ENCODE results near the gene OR2Z1.

The OR2Z1 gene

GRCh38 chr19:8721334-8721733 is at the start of gene OR2Z1:
OR2Z1 (plus strand) TSS chr19:8721634; CDS start chr19:8731029, 9,395 bp downstream.
- H3K27ac ChIP-seq: no peak within 1 kb of the TSS
- no peak for TF ChIP-seq ZFX (IDR thresholded peaks at IDR 0.05)
- no peak for TF ChIP-seq CTCF (conservative IDR thresholded peaks at IDR 0.05)

GRCh38 chr19:8673276-8673891 is 48.0 kb upstream of the OR2Z1 start:
- no peak overlapping the region for H3K27ac ChIP-seq
- no peak for TF ChIP-seq ZFX (IDR thresholded peaks at IDR 0.05)
- TF ChIP-seq CTCF (conservative IDR thresholded peaks at IDR 0.05): no peak

GRCh38 chr19:8675066-8675465 is 46.4 kb upstream of the OR2Z1 start:
- TF ChIP-seq ZFX (IDR thresholded peaks at IDR 0.05): no peak
- TF ChIP-seq CTCF (conservative IDR thresholded peaks at IDR 0.05): no peak
- H3K27ac ChIP-seq: no peak overlapping the region

- TF ChIP-seq ZFX (IDR thresholded peaks at IDR 0.05) (no peak), CTCF (conservative IDR thresholded peaks at IDR 0.05) (no peak)
- H3K27ac ChIP-seq: no peak overlapping the region
These were observed 43.1 kb upstream of the OR2Z1 start for GRCh38 chr19:8678244-8678807.

GRCh38 chr19:8680676-8681344 is 40.6 kb upstream of the OR2Z1 start:
- no peak for TF ChIP-seq ZFX (IDR thresholded peaks at IDR 0.05)
- TF ChIP-seq CTCF (conservative IDR thresholded peaks at IDR 0.05): no peak
- no peak overlapping the region for H3K27ac ChIP-seq

GRCh38 chr19:8681345-8682029 is 39.9 kb upstream of the OR2Z1 start:
- no peak overlapping the region for H3K27ac ChIP-seq
- no peak for TF ChIP-seq CTCF (conservative IDR thresholded peaks at IDR 0.05)
- no peak for TF ChIP-seq ZFX (IDR thresholded peaks at IDR 0.05)

GRCh38 chr19:8682472-8682871 is 39.0 kb upstream of the OR2Z1 start:
- H3K27ac ChIP-seq: no peak overlapping the region
- TF ChIP-seq ZFX (IDR thresholded peaks at IDR 0.05) (no peak), CTCF (conservative IDR thresholded peaks at IDR 0.05) (no peak)

Measured in C4-2B (cell line).